K562 (cell line): Measurements from ENCODE around the gene PPFIBP2. TPM values are rescaled to one million over a fixed set of nuclear protein-coding genes. Genes with fewer than 3 reads are reported as not detected.

ENCODE experiments used
- BDP1 ChIP-seq: IDR thresholded peaks from 3 replicates; pipeline ENCODE4 v1.6.1; 2011; ENCODE audit not compliant: insufficient read length, insufficient read depth
- CHD1 ChIP-seq: fragments of 200-600 bp; sonication (generic); IDR thresholded peaks from one replicate; pipeline ENCODE4 v1.6.1; 2012; ENCODE audit warnings: mild to moderate bottlenecking, moderate library complexity, low read length, inconsistent platforms
- CTCF ChIP-seq, 3 experiments: IDR thresholded peaks in 2 of 3; conservative IDR thresholded peaks in 1 of 3; 2 replicates each; pipeline ENCODE4 v1.5.1; 2011 to 2012; ENCODE audit warnings: low read length in 3 of 3, mild to moderate bottlenecking in 3 of 3, control low read depth in 2 of 3, improper control_type of control experiment in 1 of 3, inconsistent platforms in 1 of 3, low read depth in 1 of 3, mixed read lengths in 1 of 3, moderate library complexity in 1 of 3; ENCODE audit not compliant: insufficient read depth in 2 of 3
- HDGF ChIP-seq: fragments of 450-650 bp; IDR thresholded peaks from 2 replicates; pipeline ENCODE4 v1.6.1; 2016
- HMG20B ChIP-seq: fragments of 250-450 bp; sonication (Bioruptor Pico); IDR thresholded peaks from 2 replicates; pipeline ENCODE4 v1.5.0; 2021; ENCODE audit warnings: mild to moderate bottlenecking
- HMGN3 ChIP-seq: IDR thresholded peaks from 2 replicates; pipeline ENCODE4 v1.6.1; 2011; ENCODE audit warnings: borderline replicate concordance, low read depth, mild to moderate bottlenecking, mixed read lengths, low read length; ENCODE audit not compliant: insufficient read length; ENCODE audit errors: extremely low read depth
- KLF1 ChIP-seq: fragments of 450-650 bp; IDR thresholded peaks from 2 replicates; pipeline ENCODE4 v1.6.1; 2016; ENCODE audit warnings: missing genetic modification characterization, missing compliant biosample characterization
- MCM5 ChIP-seq: fragments of 450-650 bp; IDR thresholded peaks from 2 replicates; pipeline ENCODE4 v1.6.1; 2016; ENCODE audit warnings: low read depth
- MTF1 ChIP-seq: fragments of 250-450 bp; sonication (Bioruptor Pico); IDR thresholded peaks from 2 replicates; pipeline ENCODE4 v1.9.0; 2021; ENCODE audit warnings: moderate library complexity, mild to moderate bottlenecking, inconsistent platforms, borderline replicate concordance
- NR4A1 ChIP-seq, 2 experiments: fragments of 250-450 bp in 1 of 2; fragments of 450-650 bp in 1 of 2; sonication (Bioruptor Pico) in 1 of 2; IDR thresholded peaks; 2 replicates each; pipeline versions ENCODE4 v1.4.0 to v1.6.1; 2016 to 2020; ENCODE audit warnings: mild to moderate bottlenecking in 2 of 2, missing compliant biosample characterization in 1 of 2, missing genetic modification characterization in 1 of 2, moderate library complexity in 1 of 2
- SAFB2 ChIP-seq: fragments of 200-400 bp; formaldehyde crosslinking; IDR thresholded peaks from 2 replicates; pipeline ENCODE4 v1.6.1; 2018; ENCODE audit warnings: borderline replicate concordance, low read length, low read depth, moderate library complexity; ENCODE audit not compliant: severe bottlenecking
- ZBTB34 ChIP-seq: fragments of 250-450 bp; sonication (Bioruptor Pico); IDR thresholded peaks from 2 replicates; pipeline ENCODE4 v1.8.0; 2021; ENCODE audit warnings: mild to moderate bottlenecking, moderate library complexity
- polyA plus RNA-seq, 8 experiments: library from polyadenylated mRNA; depleted of rRNA in 4 of 8; stranded (reverse) in 5 of 8; unstranded in 3 of 8; fragments of >200 nt; fragmentation: Nextera tagmentation in 2 of 8; fragmentation: Illumina TruSeq in 1 of 8; extraction: Ambion mirVana in 2 of 8; extraction: Trizol in 1 of 8; gene quantifications; 2 replicates each; pipeline versions ENCODE4 v1.2.1 to v1.2.3, GENCODE V29; 2011 to 2014; ENCODE audit warnings: inconsistent platforms in 1 of 8, missing spikeins in 1 of 8
- total RNA-seq, 7 experiments: library from RNA; depleted of rRNA in 6 of 7; stranded (reverse); fragments of >200 nt in 6 of 7; fragmentation: Illumina TruSeq in 2 of 7; extraction: Trizol in 2 of 7; gene quantifications; 2 replicates each; pipeline versions ENCODE4 v1.2.1 to v1.2.3, GENCODE V29; 2011 to 2021; ENCODE audit warnings: low replicate concordance in 1 of 7
- TF ChIP-seq, protein P1 (sequence below): fragments of 250-450 bp; sonication (Bioruptor Pico); IDR thresholded peaks from 2 replicates; pipeline ENCODE4 v1.9.0; 2021; ENCODE audit warnings: mild to moderate bottlenecking, inconsistent platforms
- TF ChIP-seq, protein P2 (sequence below): fragments of 450-650 bp; formaldehyde crosslinking; IDR thresholded peaks from 2 replicates; pipeline ENCODE4 v1.4.0; 2022; ENCODE audit warnings: missing genetic modification characterization

The PPFIBP2 gene
- total and polyA plus RNA-seq, 9 of the 15 experiments (the other 6 are each of a cell fraction or from before 2014, with no cell fraction given), result 0.18 to 3.4 (median 1.2) TPM

DNA sequence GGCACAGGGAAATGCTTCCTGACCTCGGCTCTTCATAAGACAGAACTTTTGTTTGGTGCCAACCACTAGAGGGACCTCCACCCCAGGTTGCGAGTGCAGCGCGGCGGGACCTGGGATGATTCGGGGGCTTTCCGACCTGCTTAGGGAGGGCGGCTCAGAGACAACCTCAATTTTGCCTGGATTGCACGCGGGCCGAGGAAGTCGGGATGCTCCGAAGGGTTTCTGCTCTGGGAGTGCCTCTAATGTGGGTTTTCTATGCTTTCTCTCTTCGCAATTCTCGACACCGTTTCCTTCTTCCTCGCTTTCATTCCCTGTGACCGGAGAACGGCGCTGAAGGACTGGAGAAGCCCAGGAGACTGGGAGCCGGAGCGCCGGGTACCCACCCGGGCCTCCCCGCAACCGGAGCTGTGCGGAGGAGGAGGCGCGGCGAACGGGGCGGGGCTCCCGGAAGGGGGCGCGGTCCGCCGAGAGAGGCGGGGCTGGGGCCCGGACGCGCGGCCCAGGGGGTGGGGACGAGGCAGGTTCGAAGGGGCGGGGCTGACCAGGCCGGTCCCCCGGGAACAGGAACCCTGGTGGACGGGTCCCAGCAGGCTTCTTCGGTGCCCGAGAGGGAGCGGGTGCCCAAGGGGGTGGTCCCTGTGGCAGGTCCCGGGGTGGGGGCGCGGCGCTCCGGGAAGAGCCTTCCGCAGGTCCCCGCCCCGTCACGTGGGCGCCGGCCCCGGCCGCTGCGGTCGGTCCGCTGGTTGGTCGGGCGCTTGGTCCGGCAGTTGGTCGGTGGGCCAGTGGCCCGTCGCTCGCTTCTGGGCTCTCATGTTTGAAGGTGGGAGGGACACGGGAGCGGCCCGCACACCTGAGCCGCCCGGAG is at the start of gene PPFIBP2 (continued):
- TF ChIP-seq CTCF (IDR thresholded peaks at IDR 0.05 in 2 of 3, conservative IDR thresholded peaks at IDR 0.05 in 1 of 3; ENCODE audit: insufficient read depth in 2 of 3, low read depth in 1 of 3, low read length in 3 of 3), result peak; percentile 61 to 71 (median 67)
- TF ChIP-seq NR4A1 (CRISPR knock-in tag; IDR thresholded peaks at IDR 0.05), result 0 out of 2 replicates have a peak, but pooled peaks have one; percentile 13
- no peak for TF ChIP-seq NR4A1 (tag; IDR thresholded peaks at IDR 0.05)
- TF ChIP-seq KLF1 (tag), result no peak
- TF ChIP-seq SAFB2, result no peak
- no peak for TF ChIP-seq MTF1 (CRISPR knock-in tag)
- TF ChIP-seq HMGN3, result peak; percentile 35
- no peak for TF ChIP-seq ZBTB34 (CRISPR knock-in tag)
- no peak for TF ChIP-seq HDGF
- TF ChIP-seq, protein P1, sequence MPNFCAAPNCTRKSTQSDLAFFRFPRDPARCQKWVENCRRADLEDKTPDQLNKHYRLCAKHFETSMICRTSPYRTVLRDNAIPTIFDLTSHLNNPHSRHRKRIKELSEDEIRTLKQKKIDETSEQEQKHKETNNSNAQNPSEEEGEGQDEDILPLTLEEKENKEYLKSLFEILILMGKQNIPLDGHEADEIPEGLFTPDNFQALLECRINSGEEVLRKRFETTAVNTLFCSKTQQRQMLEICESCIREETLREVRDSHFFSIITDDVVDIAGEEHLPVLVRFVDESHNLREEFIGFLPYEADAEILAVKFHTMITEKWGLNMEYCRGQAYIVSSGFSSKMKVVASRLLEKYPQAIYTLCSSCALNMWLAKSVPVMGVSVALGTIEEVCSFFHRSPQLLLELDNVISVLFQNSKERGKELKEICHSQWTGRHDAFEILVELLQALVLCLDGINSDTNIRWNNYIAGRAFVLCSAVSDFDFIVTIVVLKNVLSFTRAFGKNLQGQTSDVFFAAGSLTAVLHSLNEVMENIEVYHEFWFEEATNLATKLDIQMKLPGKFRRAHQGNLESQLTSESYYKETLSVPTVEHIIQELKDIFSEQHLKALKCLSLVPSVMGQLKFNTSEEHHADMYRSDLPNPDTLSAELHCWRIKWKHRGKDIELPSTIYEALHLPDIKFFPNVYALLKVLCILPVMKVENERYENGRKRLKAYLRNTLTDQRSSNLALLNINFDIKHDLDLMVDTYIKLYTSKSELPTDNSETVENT (CRISPR knock-in tag), result no peak
- no peak for TF ChIP-seq HMG20B
- TF ChIP-seq MCM5, result no peak
- TF ChIP-seq BDP1, result no peak
- TF ChIP-seq, protein P2, sequence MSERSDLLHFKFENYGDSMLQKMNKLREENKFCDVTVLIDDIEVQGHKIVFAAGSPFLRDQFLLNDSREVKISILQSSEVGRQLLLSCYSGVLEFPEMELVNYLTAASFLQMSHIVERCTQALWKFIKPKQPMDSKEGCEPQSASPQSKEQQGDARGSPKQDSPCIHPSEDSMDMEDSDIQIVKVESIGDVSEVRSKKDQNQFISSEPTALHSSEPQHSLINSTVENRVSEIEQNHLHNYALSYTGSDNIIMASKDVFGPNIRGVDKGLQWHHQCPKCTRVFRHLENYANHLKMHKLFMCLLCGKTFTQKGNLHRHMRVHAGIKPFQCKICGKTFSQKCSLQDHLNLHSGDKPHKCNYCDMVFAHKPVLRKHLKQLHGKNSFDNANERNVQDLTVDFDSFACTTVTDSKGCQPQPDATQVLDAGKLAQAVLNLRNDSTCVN (CRISPR knock-in tag), result no peak
- no peak for TF ChIP-seq CHD1
